ENCODE results near the gene AFF1. TPM values are rescaled to one million over a fixed set of nuclear protein-coding genes. Genes with fewer than 3 reads are reported as not detected.

AFF1 gene
- total and polyA plus RNA-seq, 7 donors, result 7.2 to 100 (median 61.7) TPM

DNA sequence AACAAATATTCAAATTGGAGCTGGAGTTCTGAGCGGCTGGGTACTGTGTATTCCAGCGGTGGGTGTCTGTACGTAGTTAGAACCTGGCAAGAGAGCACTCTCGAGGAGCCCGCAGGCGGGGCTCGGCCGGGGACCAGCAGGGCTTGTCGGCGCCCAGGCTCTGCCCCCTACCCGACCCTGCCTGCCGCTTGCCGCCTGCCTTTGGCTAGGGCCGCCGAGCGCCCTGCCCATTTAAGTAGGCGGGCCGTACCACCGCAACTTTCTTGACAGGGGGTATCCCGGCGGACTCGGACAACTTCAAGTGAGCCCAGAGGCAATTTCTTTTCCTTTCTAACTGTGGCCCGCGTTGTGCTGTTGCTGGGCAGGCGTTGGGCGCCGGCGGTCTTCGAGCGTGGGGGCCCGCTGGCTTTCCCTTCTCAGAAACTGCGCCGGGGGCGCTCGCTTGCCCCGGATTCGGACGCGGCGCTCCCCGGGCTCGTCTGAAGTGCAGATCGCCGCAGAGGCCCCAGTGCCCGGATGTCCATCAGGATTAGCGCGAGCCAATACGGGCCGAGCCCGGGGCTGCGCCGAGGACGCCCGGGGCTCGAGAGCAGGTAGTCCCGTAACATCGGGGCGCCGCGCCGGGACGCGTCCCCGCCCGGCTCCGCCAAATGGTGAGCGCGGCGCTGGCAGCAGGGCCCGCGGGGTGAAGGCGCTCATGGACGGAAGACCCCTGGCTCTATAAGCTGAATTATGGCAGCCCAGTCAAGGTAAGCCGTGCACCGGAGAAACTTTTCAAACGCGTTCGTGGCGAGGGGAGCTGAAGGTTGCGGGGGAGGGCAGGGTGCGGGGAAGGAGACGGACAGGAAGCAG lies 72.1 kb downstream of the AFF1 start:
- peak; percentile 96 for DNase-seq
- Histone ChIP-seq H3K9me3 (no peaks in the 10 kb centered on the region), H3K36me3 (no peaks in the 10 kb centered on the region), H3K27me3 (no peaks in the 10 kb centered on the region), H3K4me3 (peak overlapping the region; percentile 72 to 78 (median 75)), H3K4me1 (peaks cover 0 to 52% (median 45%) of the 10 kb centered on the region in 4 donors), H3K27ac (peak overlapping the region; percentile 91 to 96 (median 94))
- TF ChIP-seq CTCF (IDR thresholded peaks at IDR 0.05), result peak in 3 of 4 experiments; percentile 3 to 36 (median 22)
- peak; percentile 96 to 98 (median 98) for TF ChIP-seq POLR2AphosphoS5 (IDR thresholded peaks at IDR 0.05)
- TF ChIP-seq EP300 (IDR thresholded peaks at IDR 0.05), result peak in 2 of 4 donors; percentile 7 to 10
- TF ChIP-seq POLR2A (IDR thresholded peaks at IDR 0.05), result peak; percentile 95 to 96
- 0% methylated on average over 82 of the region's 82 CpGs for WGBS, 2 donors
- intact Hi-C loops (cut with DNase I), result loop anchor here (1.0 to 5.0 kb wide), 6 partner anchors 35 to 229 kb away; no protein-coding TSS in a partner anchor

DNA sequence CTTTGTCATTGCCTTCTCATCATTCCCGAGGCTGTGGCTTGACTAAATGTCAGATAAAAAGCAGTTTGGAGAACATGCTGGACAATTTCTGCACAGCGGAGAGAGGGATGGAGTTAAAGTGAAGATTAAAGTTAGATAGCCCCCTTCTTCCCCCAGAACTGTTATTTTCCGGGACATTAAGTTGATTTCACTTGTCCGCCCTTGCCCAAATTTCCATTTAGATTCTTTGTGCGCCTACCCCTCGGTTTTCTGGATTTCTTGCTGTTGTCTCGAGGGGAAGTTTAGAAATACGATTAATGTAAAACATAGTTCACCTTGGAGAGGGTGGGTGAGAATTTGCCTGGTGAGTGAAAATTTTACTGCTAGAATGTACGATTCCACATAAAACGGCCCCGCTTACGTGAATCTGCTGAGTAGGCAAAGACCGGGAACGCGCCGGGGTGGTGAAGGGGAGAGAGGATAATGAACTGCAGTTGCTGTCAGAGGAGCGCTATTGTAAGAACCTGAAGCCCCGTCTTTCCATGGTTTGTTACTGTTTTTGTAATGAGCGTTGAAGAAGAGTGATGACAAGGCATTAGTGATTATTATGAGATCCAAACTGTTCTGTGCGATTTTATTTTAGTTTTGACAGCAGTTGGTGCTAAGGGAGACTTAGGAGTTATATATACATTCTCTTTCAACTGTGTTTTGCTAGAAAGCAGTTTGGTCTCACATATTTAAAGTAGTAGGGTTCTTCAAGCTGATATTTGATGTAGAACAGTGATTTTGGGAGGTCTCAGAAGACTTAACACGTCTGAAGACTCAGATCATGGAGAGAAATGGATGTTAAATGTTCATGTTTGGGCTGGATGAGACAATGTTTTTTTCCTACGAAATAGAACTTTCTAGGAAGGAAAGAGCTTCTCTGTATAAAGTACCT lies 73.0 kb downstream of the AFF1 start:
- no peaks in the 10 kb centered on the region for H3K27me3 ChIP-seq
- H3K9me3 ChIP-seq, result no peaks in the 10 kb centered on the region
- peak overlapping the region; percentile 91 to 96 (median 94) for H3K27ac ChIP-seq
- DNase-seq, result peak; percentile 88
- intact Hi-C loops (cut with DNase I), result loop anchor here (2.0 to 5.0 kb wide), 4 partner anchors 35 to 115 kb away; no protein-coding TSS in a partner anchor
- TF ChIP-seq POLR2AphosphoS5 (IDR thresholded peaks at IDR 0.05), result peak in 3 of 4 donors; percentile 31 to 62 (median 48)
- TF ChIP-seq EP300 (IDR thresholded peaks at IDR 0.05), result no peak
- WGBS, 2 donors, result 1% methylated on average over 22 of the region's 22 CpGs
- peaks cover 0 to 61% (median 54%) of the 10 kb centered on the region in 4 donors for H3K4me1 ChIP-seq
- H3K4me3 ChIP-seq, result peak overlapping the region; percentile 72 to 78 (median 75)
- H3K36me3 ChIP-seq, result no peaks in the 10 kb centered on the region

- Histone ChIP-seq H3K9me3 (no peaks in the 10 kb centered on the region), H3K27me3 (no peaks in the 10 kb centered on the region), H3K27ac (peak overlapping the region; percentile 91 to 96 (median 94)), H3K4me3 (peak overlapping the region; percentile 72 to 78 (median 75)), H3K36me3 (no peaks in the 10 kb centered on the region), H3K4me1 (peaks cover 0 to 73% (median 68%) of the 10 kb centered on the region in 4 donors)
- TF ChIP-seq EP300 (IDR thresholded peaks at IDR 0.05) (no peak), CTCF (IDR thresholded peaks at IDR 0.05) (no peak), POLR2AphosphoS5 (IDR thresholded peaks at IDR 0.05) (peak in 2 of 4 donors; percentile 10 to 31), POLR2A (IDR thresholded peaks at IDR 0.05) (no peak)
- WGBS, 2 donors, result 12 to 34% methylated on average over 2 of the region's 2 CpGs
- intact Hi-C loops (cut with DNase I), result loop anchor here (5.0 kb wide), 3 partner anchors 33 to 113 kb away; no protein-coding TSS in a partner anchor
- no peak for DNase-seq
Observed at GRCh38 chr4:87009095-87009648, 74.4 kb downstream of the AFF1 start.

- WGBS, 2 donors, result 20 to 47% methylated on average over 1 of the region's 1 CpG
- Histone ChIP-seq H3K4me3 (no peak overlapping the region), H3K27ac (peak overlapping the region in 3 of 4 donors; percentile 52 to 96 (median 94)), H3K9me3 (no peaks in the 10 kb centered on the region), H3K4me1 (peaks cover 0 to 78% (median 73%) of the 10 kb centered on the region in 4 donors), H3K36me3 (no peaks in the 10 kb centered on the region), H3K27me3 (no peaks in the 10 kb centered on the region)
- no peak for TF ChIP-seq POLR2AphosphoS5 (IDR thresholded peaks at IDR 0.05)
- TF ChIP-seq CTCF (IDR thresholded peaks at IDR 0.05), result no peak
- no peak for TF ChIP-seq POLR2A (IDR thresholded peaks at IDR 0.05)
- no peak for TF ChIP-seq EP300 (IDR thresholded peaks at IDR 0.05)
- intact Hi-C loops (cut with DNase I), result no loop called here
- no peak for DNase-seq
Observed at GRCh38 chr4:87010192-87010591, 75.4 kb downstream of the AFF1 start.
